ENCODE measurements around the gene RUVBL2.
"Not testable (repeated sequence)": the region's sequence is repeated elsewhere in the genome, so short reads cannot be mapped to it uniquely, and the experiment has no call there.

GRCh38 chr19:49038111-49038510 is 44.4 kb downstream of the RUVBL2 start:
- not testable (repeated sequence) for TF ChIP-seq POLR2A, CTCF, EP300, POLR2AphosphoS5 (IDR thresholded peaks at IDR 0.05)
